Prostate gland (tissue), 2 donors: Measurements from ENCODE around the gene EPHA2. TPM values are rescaled to one million over a fixed set of nuclear protein-coding genes. Genes with fewer than 3 reads are reported as not detected.

Experiments used
- DNase-seq: peaks from one replicate; pipeline ENCODE4 v3.0.0-alpha.2; 2019; ENCODE audit warnings: low spot score
- H3K27ac ChIP-seq, 2 donors: fragments of 200-600 bp; sonication (generic); 2 replicates each; pipeline ENCODE4 v1.5.1; 2017 to 2019
- H3K27me3 ChIP-seq: fragments of 200-600 bp; sonication (generic); replicated peaks from 2 replicates; pipeline ENCODE4 v1.5.1; 2019; ENCODE audit not compliant: insufficient read depth
- H3K36me3 ChIP-seq, 2 donors: fragments of 200-600 bp; sonication (generic); 1 replicate in 1 of 2; 2 replicates in 1 of 2; pipeline versions ENCODE4 v1.5.1 to v1.8.1; 2017 to 2019
- H3K4me1 ChIP-seq: fragments of 200-600 bp; sonication (generic); replicated peaks from 2 replicates; pipeline ENCODE4 v1.5.1; 2019
- H3K4me3 ChIP-seq, 2 donors: fragments of 200-600 bp; sonication (generic); 2 replicates each; pipeline ENCODE4 v1.5.1; 2017 to 2019
- H3K9me3 ChIP-seq: fragments of 200-600 bp; sonication (generic); 2 replicates; pipeline ENCODE4 v1.5.1; 2017
- CTCF ChIP-seq, 4 experiments: fragments of 200-600 bp in 2 of 4; fragments of 450-650 bp in 2 of 4; sonication (generic) in 2 of 4; IDR thresholded peaks; 1 replicate in 3 of 4; 2 replicates in 1 of 4; pipeline ENCODE4 v1.5.1; 2016 to 2019; ENCODE audit warnings: antibody characterized with exemption in 4 of 4, mild to moderate bottlenecking in 2 of 4, moderate library complexity in 2 of 4
- POLR2A ChIP-seq: fragments of 450-650 bp; IDR thresholded peaks from one replicate; pipeline ENCODE4 v1.6.1; 2016; ENCODE audit warnings: antibody characterized with exemption, mild to moderate bottlenecking
- POLR2AphosphoS5 ChIP-seq: sonication (generic); formaldehyde crosslinking; IDR thresholded peaks from one replicate; pipeline ENCODE4 v1.6.1; 2017; ENCODE audit warnings: antibody characterized with exemption
- WGBS: methylation state at CpG from one replicate; pipeline ENCODE4 v1.1.5; 2018; 5-methylcytosine and 5-hydroxymethylcytosine counted together
- intact Hi-C: fragments of 100-400 bp; cut with DNase I; formaldehyde crosslinking; loops from one replicate; pipeline ENCODE4 v1.14.2; 2022
- total RNA-seq, 2 donors: library from RNA; depleted of rRNA; stranded (reverse); fragments of >200 nt; gene quantifications; one replicate each; pipeline ENCODE4 v1.1.0, GENCODE V29; 2016

The EPHA2 gene
- total RNA-seq, 2 donors from 2014 or later, result 14.8 to 17.7 TPM

- no peaks in the 10 kb centered on the region for H3K27me3 ChIP-seq
- peak overlapping the region; percentile 57 to 65 for H3K27ac ChIP-seq
- H3K9me3 ChIP-seq, result no peaks in the 10 kb centered on the region
- no peaks in the 10 kb centered on the region for H3K36me3 ChIP-seq
- intact Hi-C loops, result no loop called here
- TF ChIP-seq POLR2A (no peak), CTCF (IDR thresholded peaks at IDR 0.05) (peak in 2 of 4 experiments; percentile 9 to 12), POLR2AphosphoS5 (peak; percentile 69)
- WGBS, result 23% methylated on average over 15 of the region's 16 CpGs
- no peak overlapping the region for H3K4me3 ChIP-seq
- peaks cover 8% of the 10 kb centered on the region for H3K4me1 ChIP-seq
- peak; percentile 57 for DNase-seq
Measured at GRCh38 chr1:16141573-16142336, 14.1 kb downstream of the EPHA2 start.

- intact Hi-C loops, result no loop called here
- H3K36me3 ChIP-seq, result no peaks in the 10 kb centered on the region
- no peak for TF ChIP-seq POLR2A
- TF ChIP-seq POLR2AphosphoS5, result no peak
- no peak for TF ChIP-seq CTCF (IDR thresholded peaks at IDR 0.05)
- no peaks in the 10 kb centered on the region for H3K27me3 ChIP-seq
- peaks cover 3% of the 10 kb centered on the region for H3K4me1 ChIP-seq
- no peak overlapping the region for H3K4me3 ChIP-seq
- H3K9me3 ChIP-seq, result no peaks in the 10 kb centered on the region
- H3K27ac ChIP-seq, result no peak overlapping the region
- 96% methylated on average over 7 of the region's 7 CpGs for WGBS
- DNase-seq, result no peak
Measured at GRCh38 chr1:16140068-16140596, 15.7 kb downstream of the EPHA2 start.

GRCh38 chr1:16139473-16139962 is 16.4 kb downstream of the EPHA2 start:
- intact Hi-C loops, result no loop called here
- Histone ChIP-seq H3K9me3 (no peaks in the 10 kb centered on the region), H3K27me3 (no peaks in the 10 kb centered on the region), H3K4me1 (no peaks in the 10 kb centered on the region), H3K27ac (no peak overlapping the region), H3K4me3 (no peak overlapping the region), H3K36me3 (no peaks in the 10 kb centered on the region)
- DNase-seq, result no peak
- 52% methylated on average over 3 of the region's 3 CpGs for WGBS
- TF ChIP-seq POLR2AphosphoS5 (no peak), POLR2A (no peak), CTCF (IDR thresholded peaks at IDR 0.05) (no peak)

GRCh38 chr1:16138772-16139221 is 17.1 kb downstream of the EPHA2 start:
- Histone ChIP-seq H3K4me1 (no peaks in the 10 kb centered on the region), H3K4me3 (no peak overlapping the region), H3K27me3 (no peaks in the 10 kb centered on the region), H3K36me3 (no peaks in the 10 kb centered on the region), H3K27ac (no peak overlapping the region), H3K9me3 (no peaks in the 10 kb centered on the region)
- intact Hi-C loops, result no loop called here
- WGBS, result 81% methylated on average over 9 of the region's 9 CpGs
- DNase-seq, result no peak
- no peak for TF ChIP-seq CTCF (IDR thresholded peaks at IDR 0.05)
- TF ChIP-seq POLR2A, result no peak
- TF ChIP-seq POLR2AphosphoS5, result no peak
